Tibial nerve (tissue), 4 donors: Measurements from ENCODE around the gene ADD3. TPM values are rescaled to one million over a fixed set of nuclear protein-coding genes. Genes with fewer than 3 reads are reported as not detected.

Source experiments
- DNase-seq, 2 donors: peaks; one replicate each; pipeline ENCODE4 v3.0.0-alpha.2; 2019; ENCODE audit warnings: low spot score in 2 of 2
- H3K27ac ChIP-seq, 4 donors: fragments of 200-600 bp; sonication (generic) in 3 of 4; one replicate each; pipeline ENCODE4 v1.5.1; 2017 to 2019; ENCODE audit warnings: mild to moderate bottlenecking in 1 of 4
- H3K27me3 ChIP-seq, 2 donors: fragments of 200-600 bp; sonication (generic) in 1 of 2; one replicate each; pipeline versions ENCODE4 v1.5.1 to v1.6.0; 2017 to 2019
- H3K36me3 ChIP-seq, 3 donors: fragments of 200-600 bp; sonication (generic); one replicate each; pipeline ENCODE4 v1.5.1; 2018 to 2019
- H3K4me1 ChIP-seq, 4 donors: fragments of 200-600 bp; sonication (generic) in 3 of 4; one replicate each; pipeline ENCODE4 v1.5.1; 2017 to 2019
- H3K4me3 ChIP-seq, 4 donors: fragments of 200-600 bp; sonication (generic) in 3 of 4; one replicate each; pipeline ENCODE4 v1.5.1; 2017 to 2019; ENCODE audit warnings: mild to moderate bottlenecking in 1 of 4, moderate library complexity in 1 of 4
- H3K9me3 ChIP-seq, 4 donors: fragments of 200-600 bp; sonication (generic) in 3 of 4; one replicate each; pipeline ENCODE4 v1.5.1; 2017 to 2019
- CTCF ChIP-seq, 5 experiments: fragments of 200-600 bp in 3 of 5; fragments of 450-650 bp in 2 of 5; sonication (generic) in 3 of 5; IDR thresholded peaks; one replicate each; pipeline ENCODE4 v1.5.1; 2016 to 2019; ENCODE audit warnings: antibody characterized with exemption in 5 of 5, mild to moderate bottlenecking in 3 of 5, moderate library complexity in 2 of 5
- EP300 ChIP-seq, 2 donors: sonication (generic); formaldehyde crosslinking; IDR thresholded peaks; one replicate each; pipeline ENCODE4 v1.6.1; 2017; ENCODE audit warnings: antibody characterized with exemption in 2 of 2, mild to moderate bottlenecking in 1 of 2
- POLR2A ChIP-seq, 2 donors: fragments of 450-650 bp; IDR thresholded peaks; one replicate each; pipeline ENCODE4 v1.6.1; 2017; ENCODE audit warnings: antibody characterized with exemption in 2 of 2, mild to moderate bottlenecking in 2 of 2, moderate library complexity in 2 of 2
- WGBS, 2 donors: methylation state at CpG; one replicate each; pipeline ENCODE4 v1.1.5; 2018; 5-methylcytosine and 5-hydroxymethylcytosine counted together
- total RNA-seq, 4 donors: library from RNA; depleted of rRNA; stranded (reverse); fragments of >200 nt; gene quantifications; one replicate each; pipeline ENCODE4 v1.1.0, GENCODE V29; 2016

ADD3 gene
- total RNA-seq, 4 donors from 2014 or later = 208 to 639 (median 443) TPM

DNA sequence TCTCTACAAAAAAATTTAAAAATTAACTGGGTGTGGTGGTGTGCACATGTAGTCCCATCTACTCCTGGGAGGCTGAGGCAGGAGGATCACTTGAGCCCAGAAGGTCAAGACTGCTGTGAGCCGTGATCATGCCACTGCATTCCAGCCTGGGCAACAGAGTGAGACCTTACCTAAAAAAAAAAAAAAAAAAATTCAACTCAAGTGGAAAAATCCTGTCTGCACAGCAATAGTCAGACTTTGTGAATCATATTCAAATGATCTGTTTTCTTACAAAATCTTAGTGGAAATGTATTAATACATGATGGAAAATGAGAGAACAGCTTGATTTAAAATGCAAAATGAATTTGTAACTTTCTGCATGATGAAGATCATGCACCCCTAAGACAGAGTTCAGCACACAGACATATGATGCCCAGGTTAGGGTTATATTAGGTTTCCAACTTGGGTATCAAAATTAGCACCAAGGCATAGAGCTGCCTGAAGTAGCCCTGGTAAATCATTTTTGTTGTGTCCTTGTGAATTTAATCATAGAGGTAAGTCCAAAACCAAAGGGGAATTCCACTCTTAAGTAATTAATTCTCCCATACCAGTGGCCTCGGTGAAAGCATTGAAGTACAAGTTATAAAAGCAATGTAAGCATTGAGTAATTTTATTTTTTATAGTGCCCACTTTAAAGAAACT lies 93.8 kb downstream of the ADD3 start:
- no peaks in the 10 kb centered on the region for H3K9me3 ChIP-seq
- WGBS, 2 donors = 81 to 84% methylated on average over 2 of the region's 2 CpGs

DNA sequence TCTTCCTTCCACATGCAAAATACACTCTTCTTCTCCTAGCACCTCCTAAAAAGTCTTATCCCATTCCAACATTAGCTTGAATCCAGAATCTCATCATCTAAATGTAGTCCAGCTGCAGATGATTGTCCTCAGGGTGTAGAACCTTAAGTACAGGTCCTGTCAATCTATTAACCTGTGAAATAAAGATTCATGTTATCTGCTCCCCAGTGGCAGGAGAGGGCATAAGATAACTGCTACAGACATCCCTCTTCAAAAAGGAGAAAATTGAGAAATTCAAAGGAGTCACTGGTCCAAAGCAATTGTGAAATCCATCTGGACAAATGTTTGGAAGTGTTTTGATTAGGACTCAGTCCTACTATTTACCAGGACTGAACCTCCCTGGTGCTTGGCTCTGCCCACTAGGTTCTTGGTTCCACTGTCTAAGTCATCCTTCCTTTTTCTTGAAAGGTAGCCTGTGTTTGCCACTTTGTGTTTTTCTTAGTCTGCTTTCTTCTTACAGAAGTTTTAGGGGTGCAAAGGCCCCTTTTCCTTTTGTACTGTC lies 96.2 kb downstream of the ADD3 start:
- no peak overlapping the region for H3K4me3 ChIP-seq
- peak overlapping the region in 1 of 4 donors; percentile 13 for H3K27ac ChIP-seq
- no peaks in the 10 kb centered on the region for H3K9me3 ChIP-seq
- TF ChIP-seq EP300 (IDR thresholded peaks at IDR 0.05) (no peak), POLR2A (IDR thresholded peaks at IDR 0.05) (no peak), CTCF (IDR thresholded peaks at IDR 0.05) (no peak)
- H3K4me1 ChIP-seq = peaks cover 0 to 15% (median 3%) of the 10 kb centered on the region in 4 donors
- peaks cover 0 to 35% (median 3%) of the 10 kb centered on the region in 3 donors for H3K36me3 ChIP-seq
- DNase-seq = no peak
- H3K27me3 ChIP-seq = no peaks in the 10 kb centered on the region

More for the DNA sequence above, 93.8 kb downstream of the ADD3 start:
- H3K27ac ChIP-seq = no peak overlapping the region
- H3K4me1 ChIP-seq = peaks cover 0 to 25% (median 2%) of the 10 kb centered on the region in 4 donors
- TF ChIP-seq CTCF (IDR thresholded peaks at IDR 0.05) (no peak), EP300 (IDR thresholded peaks at IDR 0.05) (no peak), POLR2A (IDR thresholded peaks at IDR 0.05) (no peak)
- no peak overlapping the region for H3K4me3 ChIP-seq
- H3K36me3 ChIP-seq = peaks cover 0 to 35% (median 3%) of the 10 kb centered on the region in 3 donors
- H3K27me3 ChIP-seq = no peaks in the 10 kb centered on the region
- no peak for DNase-seq

- no peaks in the 10 kb centered on the region for H3K9me3 ChIP-seq
- peaks cover 0 to 21% (median 3%) of the 10 kb centered on the region in 4 donors for H3K4me1 ChIP-seq
- H3K36me3 ChIP-seq = peaks cover 0 to 38% (median 3%) of the 10 kb centered on the region in 3 donors
- H3K27me3 ChIP-seq = no peaks in the 10 kb centered on the region
- no peak for DNase-seq
- H3K4me3 ChIP-seq = no peak overlapping the region
- H3K27ac ChIP-seq = no peak overlapping the region
- TF ChIP-seq EP300 (IDR thresholded peaks at IDR 0.05) = no peak
- TF ChIP-seq POLR2A (IDR thresholded peaks at IDR 0.05) = no peak
- no peak for TF ChIP-seq CTCF (IDR thresholded peaks at IDR 0.05)
Measured at GRCh38 chr10:110105873-110106272, 98.1 kb downstream of the ADD3 start.

- Histone ChIP-seq H3K9me3 (no peaks in the 10 kb centered on the region), H3K27me3 (no peaks in the 10 kb centered on the region), H3K4me1 (peaks cover 0 to 21% (median 2%) of the 10 kb centered on the region in 4 donors), H3K36me3 (peaks cover 0 to 34% (median 0%) of the 10 kb centered on the region in 3 donors), H3K27ac (peak overlapping the region in 1 of 4 donors; percentile 3), H3K4me3 (no peak overlapping the region)
- DNase-seq = no peak
- TF ChIP-seq POLR2A (IDR thresholded peaks at IDR 0.05) (no peak), EP300 (IDR thresholded peaks at IDR 0.05) (no peak)
- WGBS, 2 donors = 84 to 87% methylated on average over 6 of the region's 6 CpGs
Measured at GRCh38 chr10:110107430-110107829, 99.6 kb downstream of the ADD3 start.

- Histone ChIP-seq H3K27ac (no peak overlapping the region), H3K36me3 (peaks cover 0 to 39% (median 3%) of the 10 kb centered on the region in 3 donors), H3K27me3 (no peaks in the 10 kb centered on the region), H3K4me3 (no peak overlapping the region), H3K9me3 (no peaks in the 10 kb centered on the region), H3K4me1 (peaks cover 0 to 21% (median 2%) of the 10 kb centered on the region in 4 donors)
- no peak for DNase-seq
- no peak for TF ChIP-seq CTCF (IDR thresholded peaks at IDR 0.05)
- no peak for TF ChIP-seq POLR2A (IDR thresholded peaks at IDR 0.05)
- TF ChIP-seq EP300 (IDR thresholded peaks at IDR 0.05) = no peak
Measured at GRCh38 chr10:110107887-110108286, 100.1 kb downstream of the ADD3 start.
